ENCODE data around the gene PPP6R3.

DNA sequence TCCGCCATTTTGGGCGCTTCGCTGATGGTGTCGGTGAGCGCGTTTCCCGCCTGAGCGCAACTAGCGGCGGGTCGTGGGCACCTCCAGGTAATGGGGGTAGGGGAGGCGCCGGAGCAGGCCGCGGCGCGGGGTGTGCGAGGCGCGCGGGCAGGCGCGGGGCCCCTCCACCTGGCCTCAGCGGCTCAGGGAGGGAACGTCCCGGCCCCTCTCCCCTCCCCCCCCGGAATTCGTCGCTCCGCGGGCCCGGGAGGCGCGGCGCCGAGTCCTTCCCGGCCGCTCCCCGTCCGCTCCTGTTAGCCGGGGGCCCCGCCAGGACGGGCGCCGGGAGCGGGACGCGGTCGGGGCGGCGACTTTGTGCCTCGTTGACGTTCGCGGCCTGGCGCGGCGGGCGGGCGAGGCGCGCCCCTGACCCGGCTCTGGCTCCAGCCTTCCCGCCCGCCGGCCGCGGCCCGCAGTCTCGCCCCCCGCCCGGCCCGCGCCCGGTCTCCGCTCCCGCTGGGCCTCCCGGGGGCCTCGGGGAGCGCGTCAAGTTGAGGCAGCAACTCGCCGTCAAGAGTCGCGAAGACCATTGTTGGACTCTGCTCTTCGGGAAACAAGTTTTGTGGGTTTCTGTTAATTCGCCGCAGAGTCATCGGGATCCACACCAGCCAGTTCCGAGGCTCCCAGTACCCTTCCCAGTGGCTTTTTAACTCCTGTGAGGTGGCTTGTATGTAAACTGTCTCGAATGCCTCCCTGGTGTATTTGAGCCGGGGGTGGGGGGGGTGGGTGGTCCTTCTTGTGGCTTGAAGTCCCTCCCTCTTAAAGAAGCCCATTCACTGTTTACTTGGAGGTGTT is at the start of gene PPP6R3:
- TF ChIP-seq, protein P1, sequence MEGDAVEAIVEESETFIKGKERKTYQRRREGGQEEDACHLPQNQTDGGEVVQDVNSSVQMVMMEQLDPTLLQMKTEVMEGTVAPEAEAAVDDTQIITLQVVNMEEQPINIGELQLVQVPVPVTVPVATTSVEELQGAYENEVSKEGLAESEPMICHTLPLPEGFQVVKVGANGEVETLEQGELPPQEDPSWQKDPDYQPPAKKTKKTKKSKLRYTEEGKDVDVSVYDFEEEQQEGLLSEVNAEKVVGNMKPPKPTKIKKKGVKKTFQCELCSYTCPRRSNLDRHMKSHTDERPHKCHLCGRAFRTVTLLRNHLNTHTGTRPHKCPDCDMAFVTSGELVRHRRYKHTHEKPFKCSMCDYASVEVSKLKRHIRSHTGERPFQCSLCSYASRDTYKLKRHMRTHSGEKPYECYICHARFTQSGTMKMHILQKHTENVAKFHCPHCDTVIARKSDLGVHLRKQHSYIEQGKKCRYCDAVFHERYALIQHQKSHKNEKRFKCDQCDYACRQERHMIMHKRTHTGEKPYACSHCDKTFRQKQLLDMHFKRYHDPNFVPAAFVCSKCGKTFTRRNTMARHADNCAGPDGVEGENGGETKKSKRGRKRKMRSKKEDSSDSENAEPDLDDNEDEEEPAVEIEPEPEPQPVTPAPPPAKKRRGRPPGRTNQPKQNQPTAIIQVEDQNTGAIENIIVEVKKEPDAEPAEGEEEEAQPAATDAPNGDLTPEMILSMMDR (IDR thresholded peaks at IDR 0.05), result peak in 2 of 6 experiments; percentile 11 to 16
- TF ChIP-seq POLR2A (IDR thresholded peaks at IDR 0.05), result peak; percentile 62 to 84

Data from thyroid gland (tissue), 4 donors.